AG09309 (cell line): ENCODE data around the gene COX5A.
"Not testable (repeated sequence)": the region's sequence is repeated elsewhere in the genome, so short reads cannot be mapped to it uniquely, and the experiment has no call there.

Experiments
- DNase-seq: peaks from one replicate; pipeline ENCODE4 v3.0.0-alpha.2; 2010; ENCODE audit warnings: low read depth
- H3K4me3 ChIP-seq: 2 replicates; pipeline ENCODE4 v1.5.1; 2011; ENCODE audit warnings: mild to moderate bottlenecking, low read depth, low read length, moderate library complexity; ENCODE audit not compliant: control insufficient read depth
- CTCF ChIP-seq: IDR thresholded peaks from 2 replicates; pipeline ENCODE4 v1.5.1; 2011; ENCODE audit warnings: mild to moderate bottlenecking, low read depth, low read length, inconsistent platforms; ENCODE audit not compliant: insufficient read depth, control insufficient read depth; ENCODE audit errors: missing control alignments

COX5A gene

GRCh38 chr15:74902295-74903075 lies 35.4 kb downstream of the COX5A start:
- no peak for TF ChIP-seq CTCF
- no peak overlapping the region for H3K4me3 ChIP-seq
- no peak for DNase-seq

GRCh38 chr15:74901612-74902063 lies 36.2 kb downstream of the COX5A start:
- TF ChIP-seq CTCF, result peak; percentile 82
- no peak for DNase-seq
- no peak overlapping the region for H3K4me3 ChIP-seq

DNA sequence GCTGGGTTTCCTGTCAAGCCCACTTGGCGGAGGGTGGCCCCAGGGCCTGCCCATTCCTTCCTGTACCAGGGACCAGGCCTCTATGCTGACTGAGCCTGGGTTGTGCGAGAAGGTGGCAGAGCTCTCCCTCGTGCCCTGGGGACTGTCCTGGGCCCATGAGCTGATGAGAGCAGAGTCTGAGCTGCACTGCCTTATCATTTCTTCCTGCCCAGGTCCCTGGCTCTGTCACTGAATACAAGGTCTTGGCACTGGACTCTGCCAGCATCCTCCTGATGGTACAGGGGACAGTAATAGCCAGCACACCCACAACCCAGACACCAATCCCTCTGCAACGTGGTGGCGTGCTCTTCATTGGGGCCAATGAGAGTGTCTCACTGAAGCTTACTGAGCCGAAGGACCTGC lies 40.6 kb downstream of the COX5A start:
- TF ChIP-seq CTCF, result no peak
- no peak overlapping the region for H3K4me3 ChIP-seq
- no peak for DNase-seq

GRCh38 chr15:74896316-74896715 lies 41.6 kb downstream of the COX5A start:
- no peak for TF ChIP-seq CTCF
- DNase-seq, result no peak

DNA sequence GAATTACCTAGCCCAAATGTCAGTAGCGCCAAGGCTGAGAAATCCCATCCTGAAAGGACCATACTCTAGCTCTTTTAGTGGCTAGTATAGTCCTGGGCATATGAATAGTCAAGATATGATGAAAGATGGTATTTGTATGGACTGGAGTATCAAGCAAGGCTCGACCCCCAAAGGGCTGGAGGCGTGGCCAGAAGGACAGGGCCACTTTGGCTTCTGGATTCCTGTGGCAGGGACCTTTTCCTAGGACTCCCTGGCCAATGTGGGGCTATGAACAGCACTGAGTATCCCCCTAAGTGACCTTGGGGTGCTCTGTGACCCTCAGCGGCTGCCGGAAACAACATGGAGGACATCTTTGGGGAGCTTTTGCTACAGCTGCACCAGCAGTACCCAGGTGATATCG lies 42.0 kb downstream of the COX5A start:
- no peak overlapping the region for H3K4me3 ChIP-seq
- TF ChIP-seq CTCF, result no peak
- DNase-seq, result no peak

More at GRCh38 chr15:74896316-74896715, 41.6 kb downstream of the COX5A start:
- no peak overlapping the region for H3K4me3 ChIP-seq

- H3K4me3 ChIP-seq, DNase-seq: not testable (repeated sequence)
Measured at GRCh38 chr15:74894383-74894782, 43.5 kb downstream of the COX5A start.

- no peak for DNase-seq
- TF ChIP-seq CTCF, result no peak
Measured at GRCh38 chr15:74893627-74894026, 44.2 kb downstream of the COX5A start.

More at GRCh38 chr15:74893627-74894026, 44.2 kb downstream of the COX5A start:
- no peak overlapping the region for H3K4me3 ChIP-seq
